BJ (cell line): Measurements from ENCODE around the gene METTL17. TPM values are rescaled to one million over a fixed set of nuclear protein-coding genes. Genes with fewer than 3 reads are reported as not detected.

Experiments used
- CTCF ChIA-PET: fragments of 350-600 bp; formaldehyde crosslinking; extraction: SDS; loops from one replicate; lab custom pipeline; 2021; ENCODE audit warnings: antibody characterized with exemption, inconsistent platforms; lab: Yijun Ruan, JAX
- POLR2A ChIA-PET: fragments of 300-600 bp; sonication (Branson Sonifier 250); formaldehyde crosslinking; extraction: SDS; loops from one replicate; lab custom pipeline; 2021; ENCODE audit warnings: antibody characterized with exemption; lab: Charles Lee
- DNase-seq: peaks from one replicate; pipeline ENCODE4 v3.0.0-alpha.2; 2011; ENCODE audit warnings: low read depth
- H3K27me3 ChIP-seq: 2 replicates; pipeline ENCODE4 v1.6.0; 2011; ENCODE audit warnings: low read length; ENCODE audit not compliant: control insufficient read depth, insufficient read depth
- H3K36me3 ChIP-seq: 2 replicates; pipeline ENCODE4 v1.5.1; 2011; ENCODE audit warnings: low read length; ENCODE audit not compliant: control insufficient read depth, insufficient read depth
- H3K4me3 ChIP-seq: 2 replicates; pipeline ENCODE4 v1.5.1; 2011; ENCODE audit warnings: low read depth, mild to moderate bottlenecking, control low read depth, low read length
- CTCF ChIP-seq: IDR thresholded peaks from 2 replicates; pipeline ENCODE4 v1.5.1; 2011; ENCODE audit warnings: low read depth, mild to moderate bottlenecking, control low read depth, inconsistent platforms, low read length, moderate library complexity; ENCODE audit not compliant: insufficient read depth
- polyA plus RNA-seq: library from polyadenylated mRNA; depleted of rRNA; stranded (reverse); fragments of >200 nt; gene quantifications from 2 replicates; pipeline ENCODE4 v1.2.3, GENCODE V29; 2011

Gene METTL17
- polyA plus RNA-seq, 1 experiment = 56.2 TPM

- TF ChIP-seq CTCF = no peak
- H3K4me3 ChIP-seq = no peak overlapping the region
- no peak for DNase-seq
- H3K27me3 ChIP-seq = peaks cover 22% of the 10 kb centered on the region
- H3K36me3 ChIP-seq = no peaks in the 10 kb centered on the region
- ChIA-PET POLR2A (no interaction called here), CTCF (interaction anchor here (1.0 to 15.6 kb wide), 9 partner anchors 9 to 88 kb away, joined by 3 to 233 read pairs (median 6); partner anchors contain the start of genes RNASE7, TMEM253 and ZNF219)
Measured at GRCh38 chr14:21018781-21019180, 29.0 kb downstream of the METTL17 start.

GRCh38 chr14:21019366-21019765 is 29.6 kb downstream of the METTL17 start:
- no peaks in the 10 kb centered on the region for H3K36me3 ChIP-seq
- ChIA-PET POLR2A (no interaction called here), CTCF (interaction anchor here (1.0 to 15.6 kb wide), 9 partner anchors 9 to 87 kb away, joined by 3 to 233 read pairs (median 6); partner anchors contain the start of genes RNASE7, TMEM253 and ZNF219)
- H3K4me3 ChIP-seq = no peak overlapping the region
- no peak for TF ChIP-seq CTCF
- no peak for DNase-seq
- H3K27me3 ChIP-seq = peaks cover 24% of the 10 kb centered on the region

GRCh38 chr14:21020977-21021545 is 31.3 kb downstream of the METTL17 start:
- H3K4me3 ChIP-seq = no peak overlapping the region
- no peak for DNase-seq
- no peaks in the 10 kb centered on the region for H3K36me3 ChIP-seq
- TF ChIP-seq CTCF = no peak
- peaks cover 37% of the 10 kb centered on the region for H3K27me3 ChIP-seq
- ChIA-PET CTCF (interaction anchor here (0.6 to 15.6 kb wide), 6 partner anchors 15 to 85 kb away, joined by 3 to 233 read pairs (median 104); partner anchors contain the start of genes RNASE7, SLC39A2, TMEM253 and ZNF219), POLR2A (no interaction called here)

GRCh38 chr14:21022686-21023085 is 32.9 kb downstream of the METTL17 start:
- Histone ChIP-seq H3K36me3 (no peaks in the 10 kb centered on the region), H3K4me3 (no peak overlapping the region), H3K27me3 (peaks cover 42% of the 10 kb centered on the region)
- no peak for DNase-seq
- ChIA-PET CTCF (interaction anchor here (1.1 to 15.6 kb wide), 5 partner anchors 8 to 84 kb away, joined by 3 to 233 read pairs (median 14); partner anchors contain the start of genes ARHGEF40 and TMEM253), POLR2A (no interaction called here)
- TF ChIP-seq CTCF = no peak

GRCh38 chr14:21023174-21023573 is 33.4 kb downstream of the METTL17 start:
- CTCF ChIA-PET = interaction anchor here (1.1 to 15.6 kb wide), 5 partner anchors 8 to 83 kb away, joined by 3 to 233 read pairs (median 14); partner anchors contain the start of genes ARHGEF40 and TMEM253
- H3K27me3 ChIP-seq = peaks cover 42% of the 10 kb centered on the region

More at GRCh38 chr14:21023174-21023573, 33.4 kb downstream of the METTL17 start:
- no peaks in the 10 kb centered on the region for H3K36me3 ChIP-seq
- H3K4me3 ChIP-seq = no peak overlapping the region
- POLR2A ChIA-PET = no interaction called here
- TF ChIP-seq CTCF = no peak
- no peak for DNase-seq
